GM13977 (cell line): ENCODE measurements around the gene SPRR2F.

ENCODE experiments used
- DNase-seq: peaks from one replicate; pipeline ENCODE4 v3.0.0; 2012; ENCODE audit warnings: low spot score
- in situ Hi-C: fragments of 300-500 bp; cut with MboI; formaldehyde crosslinking; loops from one replicate; pipeline ENCODE4 v1.12.0; 2022; ENCODE audit warnings: low sequenced_read_pairs, low pct_unique_long_range_greater_than_20kb, mixed read lengths, inconsistent platforms; ENCODE audit not compliant: unreplicated experiment
- TF ChIP-seq, protein P1 (sequence below): IDR thresholded peaks from 2 replicates; pipeline ENCODE4 v1.5.1; 2012; ENCODE audit warnings: mild to moderate bottlenecking, control low read depth; ENCODE audit not compliant: insufficient read depth; ENCODE audit errors: extremely low read depth, missing control alignments

The SPRR2F gene, protein sequence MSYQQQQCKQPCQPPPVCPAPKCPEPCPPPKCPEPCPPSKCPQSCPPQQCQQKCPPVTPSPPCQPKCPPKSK

DNA sequence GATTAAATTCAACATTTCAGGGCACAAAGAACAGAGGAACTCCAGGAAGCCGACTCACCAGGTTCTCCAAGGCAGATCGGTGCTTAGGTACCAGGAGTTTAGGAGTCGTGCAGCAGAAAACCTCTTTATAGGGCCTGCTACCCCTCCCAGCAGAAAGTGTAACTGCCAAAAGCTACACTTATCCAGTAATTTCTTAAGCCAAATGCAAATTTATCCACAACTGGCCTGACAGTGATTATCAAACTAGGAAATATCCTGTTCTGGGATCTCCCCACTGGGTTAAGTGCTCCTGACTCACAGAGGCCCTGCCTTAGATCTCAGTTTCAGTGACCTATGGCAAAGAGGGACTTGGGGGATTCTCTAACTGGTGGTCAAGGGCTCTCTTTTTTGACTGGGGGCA lies at the start of gene SPRR2F:
Gene SPRR2F (minus strand): TSS at position 101 of the 400 bp plus-strand sequence. CDS start 783 bp downstream, outside the sequence.
- no peak for DNase-seq
- in situ Hi-C loops, result no loop called here
- TF ChIP-seq, protein P1, sequence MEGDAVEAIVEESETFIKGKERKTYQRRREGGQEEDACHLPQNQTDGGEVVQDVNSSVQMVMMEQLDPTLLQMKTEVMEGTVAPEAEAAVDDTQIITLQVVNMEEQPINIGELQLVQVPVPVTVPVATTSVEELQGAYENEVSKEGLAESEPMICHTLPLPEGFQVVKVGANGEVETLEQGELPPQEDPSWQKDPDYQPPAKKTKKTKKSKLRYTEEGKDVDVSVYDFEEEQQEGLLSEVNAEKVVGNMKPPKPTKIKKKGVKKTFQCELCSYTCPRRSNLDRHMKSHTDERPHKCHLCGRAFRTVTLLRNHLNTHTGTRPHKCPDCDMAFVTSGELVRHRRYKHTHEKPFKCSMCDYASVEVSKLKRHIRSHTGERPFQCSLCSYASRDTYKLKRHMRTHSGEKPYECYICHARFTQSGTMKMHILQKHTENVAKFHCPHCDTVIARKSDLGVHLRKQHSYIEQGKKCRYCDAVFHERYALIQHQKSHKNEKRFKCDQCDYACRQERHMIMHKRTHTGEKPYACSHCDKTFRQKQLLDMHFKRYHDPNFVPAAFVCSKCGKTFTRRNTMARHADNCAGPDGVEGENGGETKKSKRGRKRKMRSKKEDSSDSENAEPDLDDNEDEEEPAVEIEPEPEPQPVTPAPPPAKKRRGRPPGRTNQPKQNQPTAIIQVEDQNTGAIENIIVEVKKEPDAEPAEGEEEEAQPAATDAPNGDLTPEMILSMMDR, result no peak

DNA sequence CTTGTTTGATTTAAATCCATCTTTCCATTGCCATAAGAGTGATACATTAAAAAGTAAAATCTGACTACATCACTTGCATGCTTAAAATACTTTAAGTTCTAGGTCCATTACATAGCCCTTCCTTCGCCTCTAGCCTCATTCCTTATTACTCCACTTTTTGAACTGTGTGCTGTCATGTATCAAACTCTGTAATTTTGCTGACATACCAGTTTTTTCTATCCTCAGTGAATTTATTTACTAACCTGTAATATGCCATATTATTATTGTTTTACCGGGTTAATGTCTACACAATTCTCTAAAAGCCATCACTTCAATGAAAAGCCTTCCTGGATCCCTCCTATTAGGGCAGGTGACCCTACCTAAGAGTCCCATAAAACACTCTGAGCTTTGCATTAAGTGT lies 42.2 kb upstream of the SPRR2F start:
- DNase-seq, result no peak
- in situ Hi-C loops, result no loop called here
- TF ChIP-seq, protein P1, result no peak

DNA sequence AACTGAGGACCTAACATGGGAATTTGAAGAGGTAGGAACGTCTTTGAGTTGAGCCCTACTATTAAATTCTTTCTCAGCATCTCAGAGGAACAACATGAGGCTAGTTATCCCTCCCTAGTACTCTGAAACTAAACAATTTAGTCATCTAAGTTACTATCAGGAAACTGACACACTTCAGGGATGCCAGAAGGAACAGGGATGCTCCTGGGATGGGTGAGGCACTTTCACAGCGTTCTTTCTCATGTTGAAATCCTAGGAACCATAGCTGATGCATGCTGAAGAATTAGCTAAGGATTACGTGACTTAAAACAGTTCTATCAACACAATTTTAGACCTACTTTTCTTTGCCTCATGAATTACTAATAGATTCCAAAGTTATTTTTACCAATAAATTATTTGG lies 39.2 kb upstream of the SPRR2F start:
- TF ChIP-seq, protein P1, result no peak
- in situ Hi-C loops, result no loop called here
- no peak for DNase-seq

DNA sequence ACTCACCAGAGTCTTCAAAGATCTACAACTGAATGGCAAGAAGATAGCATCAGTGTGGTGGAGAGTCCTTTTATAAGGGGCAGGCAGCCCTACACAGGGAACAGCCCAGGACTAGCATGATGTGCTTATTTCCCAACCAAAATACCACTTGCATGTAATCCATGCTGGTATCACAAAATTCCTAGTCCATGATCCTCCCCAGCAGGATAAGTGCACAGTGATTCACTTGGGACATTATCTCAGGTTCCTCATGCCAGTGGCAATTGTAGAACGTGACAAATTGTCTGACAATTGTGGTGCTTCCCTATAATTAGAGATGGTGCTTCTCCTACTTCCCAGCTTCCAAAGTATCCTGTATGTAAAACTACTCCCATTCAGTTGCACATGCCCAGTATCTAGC lies 37.5 kb upstream of the SPRR2F start, which contains the start of gene SPRR2G:
Gene SPRR2G (minus strand): TSS at position 45 of the 400 bp plus-strand sequence. CDS start 780 bp downstream, outside the sequence.
- no peak for DNase-seq
- TF ChIP-seq, protein P1, result no peak
- in situ Hi-C loops, result no loop called here

DNA sequence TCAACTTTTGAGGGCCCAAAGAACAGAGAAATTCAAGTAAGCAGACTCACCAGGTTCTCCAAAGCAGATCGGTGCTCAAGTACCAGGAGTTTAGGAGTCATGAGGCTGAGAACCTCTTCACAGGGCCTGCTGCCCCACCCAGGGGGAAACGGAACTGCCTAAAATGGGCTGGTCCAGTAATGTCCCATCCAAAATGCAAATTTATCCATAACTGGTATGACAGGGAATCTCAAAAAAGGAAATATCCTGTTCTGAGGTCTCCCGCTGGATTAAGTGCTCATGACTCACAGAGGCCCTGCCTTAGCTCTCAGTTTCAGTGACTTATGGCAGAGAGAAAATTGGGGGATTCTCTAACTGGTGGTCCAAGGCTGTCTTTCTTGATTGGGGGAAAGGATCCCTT lies 28.1 kb upstream of the SPRR2F start:
- TF ChIP-seq, protein P1, result no peak
- in situ Hi-C loops, result no loop called here
- DNase-seq, result no peak

DNA sequence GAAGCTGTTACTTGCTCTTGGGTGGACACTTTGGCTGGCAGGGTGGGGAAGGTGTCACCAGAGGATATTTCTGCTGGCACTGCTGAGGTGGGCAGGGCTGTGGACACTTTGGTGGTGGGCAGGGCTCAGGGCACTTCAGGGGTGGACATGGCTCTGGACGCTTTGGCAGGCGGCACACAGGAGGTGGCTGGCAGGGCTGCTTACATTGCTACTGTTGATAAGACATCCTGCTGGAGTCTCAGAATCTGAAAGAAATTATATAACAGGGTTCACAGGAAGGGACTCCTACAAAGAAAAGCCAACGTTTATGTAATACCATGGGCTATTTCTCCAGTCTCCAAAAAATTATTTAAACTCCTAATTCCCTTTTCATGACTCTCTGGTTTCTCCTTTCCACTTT lies 27.2 kb upstream of the SPRR2F start:
- DNase-seq, result no peak
- TF ChIP-seq, protein P1, result no peak
- in situ Hi-C loops, result no loop called here

DNA sequence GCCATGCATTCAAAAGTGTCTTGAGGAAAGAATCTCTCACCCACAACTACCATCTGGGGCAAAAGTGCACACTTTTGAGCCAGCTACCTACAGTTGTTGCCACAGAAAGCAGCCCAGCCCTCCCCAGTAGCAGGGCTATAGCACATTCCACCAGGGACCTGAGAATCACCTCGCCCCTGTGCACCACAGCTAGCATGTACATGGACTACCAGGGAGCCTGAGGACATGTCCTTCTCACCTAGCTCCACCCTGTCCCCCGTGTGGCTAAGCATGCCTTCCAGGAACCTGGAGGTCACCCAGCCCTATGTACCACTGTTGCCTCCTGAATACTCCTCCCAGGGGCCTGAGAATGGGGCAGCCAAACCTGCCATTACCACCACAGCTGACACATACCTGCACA lies 20.4 kb upstream of the SPRR2F start:
- TF ChIP-seq, protein P1, result no peak
- in situ Hi-C loops, result no loop called here
- DNase-seq, result no peak
